ENCODE results near the gene STXBP5.

Gene STXBP5

GRCh38 chr6:147297663-147298316 is 93.6 kb downstream of the STXBP5 start:
- Histone ChIP-seq H3K9ac (ENCODE audit: low read length) (no peak overlapping the region), H2BK5ac (ENCODE audit: low read length) (no peak overlapping the region), H2BK120ac (ENCODE audit: low read depth, low read length) (no peak overlapping the region), H3K23ac (ENCODE audit: low read length) (no peak overlapping the region), H3K79me2 (ENCODE audit: control insufficient read depth, insufficient read depth, low read length) (no peaks in the 10 kb centered on the region), H2AK5ac (ENCODE audit: low read length) (no peak overlapping the region), H2BK15ac (replicated peaks; ENCODE audit: low read depth) (no peak overlapping the region), H3K4me3 (ENCODE audit: low read length) (no peak overlapping the region), H3K4me2 (ENCODE audit: low read length) (no peak overlapping the region), H3K79me1 (ENCODE audit: low read length) (no peaks in the 10 kb centered on the region), H4K8ac (ENCODE audit: low read depth, low read length) (no peak overlapping the region), H4K5ac (ENCODE audit: low read length) (no peak overlapping the region), H3K4ac (ENCODE audit: low read depth, low read length) (no peak overlapping the region), H3K27me3 (ENCODE audit: insufficient read depth, low read length, poor library complexity) (no peaks in the 10 kb centered on the region), H3K4me1 (ENCODE audit: control insufficient read depth, low read depth, low read length) (no peaks in the 10 kb centered on the region), H3K36me3 (ENCODE audit: control insufficient read depth, insufficient read depth, low read length) (no peaks in the 10 kb centered on the region), H3K27ac (ENCODE audit: low read depth, low read length) (no peak overlapping the region), H3K18ac (ENCODE audit: low read length) (no peak overlapping the region), H3K56ac (ENCODE audit: low read length) (no peak overlapping the region)
- no peak for DNase-seq
- whole genome bisulfite sequencing (ENCODE audit: extremely low coverage, insufficient coverage, low lambda C conversion rate): no CpG with 5 or more reads among the region's 3 CpGs

GRCh38 chr6:147298461-147298860 is 94.2 kb downstream of the STXBP5 start:
- H3K4me2 ChIP-seq (ENCODE audit: low read length): no peak overlapping the region
- H3K4me1 ChIP-seq (ENCODE audit: control insufficient read depth, low read depth, low read length): no peaks in the 10 kb centered on the region
- no CpG with 5 or more reads among the region's 2 CpGs for whole genome bisulfite sequencing (ENCODE audit: extremely low coverage, insufficient coverage, low lambda C conversion rate)
- H4K5ac ChIP-seq (ENCODE audit: low read length): no peak overlapping the region
- no peaks in the 10 kb centered on the region for H3K79me2 ChIP-seq (ENCODE audit: control insufficient read depth, insufficient read depth, low read length)
- H3K18ac ChIP-seq (ENCODE audit: low read length): no peak overlapping the region
- H3K27me3 ChIP-seq (ENCODE audit: insufficient read depth, low read length, poor library complexity): no peaks in the 10 kb centered on the region
- H2BK120ac ChIP-seq (ENCODE audit: low read depth, low read length): no peak overlapping the region
- DNase-seq: no peak
- no peak overlapping the region for H3K23ac ChIP-seq (ENCODE audit: low read length)
- H2BK5ac ChIP-seq (ENCODE audit: low read length): no peak overlapping the region
- H3K9ac ChIP-seq (ENCODE audit: low read length): no peak overlapping the region
- H3K4me3 ChIP-seq (ENCODE audit: low read length): no peak overlapping the region
- no peak overlapping the region for H4K8ac ChIP-seq (ENCODE audit: low read depth, low read length)
- H3K4ac ChIP-seq (ENCODE audit: low read depth, low read length): no peak overlapping the region
- no peaks in the 10 kb centered on the region for H3K36me3 ChIP-seq (ENCODE audit: control insufficient read depth, insufficient read depth, low read length)
- no peaks in the 10 kb centered on the region for H3K79me1 ChIP-seq (ENCODE audit: low read length)
- no peak overlapping the region for H3K56ac ChIP-seq (ENCODE audit: low read length)
- no peak overlapping the region for H3K27ac ChIP-seq (ENCODE audit: low read depth, low read length)
- no peak overlapping the region for H2BK15ac ChIP-seq (replicated peaks; ENCODE audit: low read depth)
- H2AK5ac ChIP-seq (ENCODE audit: low read length): no peak overlapping the region

GRCh38 chr6:147299035-147299434 is 94.8 kb downstream of the STXBP5 start:
- no peak overlapping the region for H3K9ac ChIP-seq (ENCODE audit: low read length)
- no peak overlapping the region for H3K56ac ChIP-seq (ENCODE audit: low read length)
- H3K23ac ChIP-seq (ENCODE audit: low read length): no peak overlapping the region
- no peak overlapping the region for H2BK5ac ChIP-seq (ENCODE audit: low read length)
- no peak overlapping the region for H4K5ac ChIP-seq (ENCODE audit: low read length)
- no peak overlapping the region for H3K4me3 ChIP-seq (ENCODE audit: low read length)
- no peak overlapping the region for H3K4ac ChIP-seq (ENCODE audit: low read depth, low read length)
- H3K4me1 ChIP-seq (ENCODE audit: control insufficient read depth, low read depth, low read length): no peaks in the 10 kb centered on the region
- no peaks in the 10 kb centered on the region for H3K27me3 ChIP-seq (ENCODE audit: insufficient read depth, low read length, poor library complexity)
- no peak overlapping the region for H2BK15ac ChIP-seq (replicated peaks; ENCODE audit: low read depth)
- no peak for DNase-seq
- H2AK5ac ChIP-seq (ENCODE audit: low read length): no peak overlapping the region
- H3K27ac ChIP-seq (ENCODE audit: low read depth, low read length): no peak overlapping the region
- H3K36me3 ChIP-seq (ENCODE audit: control insufficient read depth, insufficient read depth, low read length): no peaks in the 10 kb centered on the region
- no peak overlapping the region for H3K18ac ChIP-seq (ENCODE audit: low read length)
- H3K79me2 ChIP-seq (ENCODE audit: control insufficient read depth, insufficient read depth, low read length): no peaks in the 10 kb centered on the region
- H3K79me1 ChIP-seq (ENCODE audit: low read length): no peaks in the 10 kb centered on the region
- no peak overlapping the region for H2BK120ac ChIP-seq (ENCODE audit: low read depth, low read length)
- no CpG with 5 or more reads among the region's 3 CpGs for WGBS (ENCODE audit: extremely low coverage, insufficient coverage, low lambda C conversion rate)
- no peak overlapping the region for H3K4me2 ChIP-seq (ENCODE audit: low read length)
- H4K8ac ChIP-seq (ENCODE audit: low read depth, low read length): no peak overlapping the region

- Histone ChIP-seq H3K56ac (ENCODE audit: low read length) (no peak overlapping the region), H4K8ac (ENCODE audit: low read depth, low read length) (no peak overlapping the region), H2BK120ac (ENCODE audit: low read depth, low read length) (no peak overlapping the region), H3K23ac (ENCODE audit: low read length) (no peak overlapping the region), H3K18ac (ENCODE audit: low read length) (no peak overlapping the region), H2BK5ac (ENCODE audit: low read length) (no peak overlapping the region), H3K36me3 (ENCODE audit: control insufficient read depth, insufficient read depth, low read length) (no peaks in the 10 kb centered on the region), H3K4me2 (ENCODE audit: low read length) (no peak overlapping the region), H3K9ac (ENCODE audit: low read length) (no peak overlapping the region), H3K4me1 (ENCODE audit: control insufficient read depth, low read depth, low read length) (no peaks in the 10 kb centered on the region), H3K27ac (ENCODE audit: low read depth, low read length) (no peak overlapping the region), H2BK15ac (replicated peaks; ENCODE audit: low read depth) (no peak overlapping the region), H3K4ac (ENCODE audit: low read depth, low read length) (no peak overlapping the region), H2AK5ac (ENCODE audit: low read length) (no peak overlapping the region), H3K4me3 (ENCODE audit: low read length) (no peak overlapping the region), H3K79me2 (ENCODE audit: control insufficient read depth, insufficient read depth, low read length) (no peaks in the 10 kb centered on the region), H3K79me1 (ENCODE audit: low read length) (no peaks in the 10 kb centered on the region), H3K27me3 (ENCODE audit: insufficient read depth, low read length, poor library complexity) (no peaks in the 10 kb centered on the region), H4K5ac (ENCODE audit: low read length) (no peak overlapping the region)
- DNase-seq: no peak
- no CpG with 5 or more reads among the region's 1 CpG for WGBS (ENCODE audit: extremely low coverage, insufficient coverage, low lambda C conversion rate)
Measured at GRCh38 chr6:147301070-147301469, 96.9 kb downstream of the STXBP5 start.

GRCh38 chr6:147304016-147304415 is 99.8 kb downstream of the STXBP5 start:
- Histone ChIP-seq H3K27me3 (ENCODE audit: insufficient read depth, low read length, poor library complexity) (no peaks in the 10 kb centered on the region), H2AK5ac (ENCODE audit: low read length) (no peak overlapping the region), H3K79me2 (ENCODE audit: control insufficient read depth, insufficient read depth, low read length) (no peaks in the 10 kb centered on the region), H3K56ac (ENCODE audit: low read length) (no peak overlapping the region), H4K5ac (ENCODE audit: low read length) (no peak overlapping the region), H3K18ac (ENCODE audit: low read length) (no peak overlapping the region), H3K27ac (ENCODE audit: low read depth, low read length) (no peak overlapping the region), H3K4me3 (ENCODE audit: low read length) (no peak overlapping the region), H2BK5ac (ENCODE audit: low read length) (no peak overlapping the region), H3K4ac (ENCODE audit: low read depth, low read length) (no peak overlapping the region), H4K8ac (ENCODE audit: low read depth, low read length) (no peak overlapping the region), H3K23ac (ENCODE audit: low read length) (no peak overlapping the region), H3K4me2 (ENCODE audit: low read length) (no peak overlapping the region), H3K9ac (ENCODE audit: low read length) (no peak overlapping the region), H2BK15ac (replicated peaks; ENCODE audit: low read depth) (no peak overlapping the region), H2BK120ac (ENCODE audit: low read depth, low read length) (no peak overlapping the region), H3K36me3 (ENCODE audit: control insufficient read depth, insufficient read depth, low read length) (no peaks in the 10 kb centered on the region), H3K79me1 (ENCODE audit: low read length) (no peaks in the 10 kb centered on the region), H3K4me1 (ENCODE audit: control insufficient read depth, low read depth, low read length) (no peaks in the 10 kb centered on the region)
- no CpG with 5 or more reads among the region's 4 CpGs for WGBS (ENCODE audit: extremely low coverage, insufficient coverage, low lambda C conversion rate)
- peak; percentile 37 for DNase-seq

- no CpG with 5 or more reads among the region's 3 CpGs for WGBS (ENCODE audit: extremely low coverage, insufficient coverage, low lambda C conversion rate)
Measured at GRCh38 chr6:147310521-147310920, 106.3 kb downstream of the STXBP5 start.

More at GRCh38 chr6:147310521-147310920, 106.3 kb downstream of the STXBP5 start:
- H3K23ac ChIP-seq (ENCODE audit: low read length): no peak overlapping the region
- H3K4me2 ChIP-seq (ENCODE audit: low read length): no peak overlapping the region
- H3K56ac ChIP-seq (ENCODE audit: low read length): no peak overlapping the region
- H3K27ac ChIP-seq (ENCODE audit: low read depth, low read length): no peak overlapping the region
- no peak overlapping the region for H3K18ac ChIP-seq (ENCODE audit: low read length)
- no peaks in the 10 kb centered on the region for H3K4me1 ChIP-seq (ENCODE audit: control insufficient read depth, low read depth, low read length)
- no peaks in the 10 kb centered on the region for H3K79me1 ChIP-seq (ENCODE audit: low read length)
- no peaks in the 10 kb centered on the region for H3K36me3 ChIP-seq (ENCODE audit: control insufficient read depth, insufficient read depth, low read length)
- no peak overlapping the region for H4K8ac ChIP-seq (ENCODE audit: low read depth, low read length)
- no peak overlapping the region for H3K4me3 ChIP-seq (ENCODE audit: low read length)
- H2BK15ac ChIP-seq (replicated peaks; ENCODE audit: low read depth): no peak overlapping the region
- H4K5ac ChIP-seq (ENCODE audit: low read length): no peak overlapping the region
- H3K27me3 ChIP-seq (ENCODE audit: insufficient read depth, low read length, poor library complexity): no peaks in the 10 kb centered on the region
- no peak overlapping the region for H3K9ac ChIP-seq (ENCODE audit: low read length)
- no peak overlapping the region for H2AK5ac ChIP-seq (ENCODE audit: low read length)
- DNase-seq: no peak
- no peak overlapping the region for H3K4ac ChIP-seq (ENCODE audit: low read depth, low read length)
- H3K79me2 ChIP-seq (ENCODE audit: control insufficient read depth, insufficient read depth, low read length): no peaks in the 10 kb centered on the region
- H2BK120ac ChIP-seq (ENCODE audit: low read depth, low read length): no peak overlapping the region
- no peak overlapping the region for H2BK5ac ChIP-seq (ENCODE audit: low read length)

Data from mesendoderm (in vitro differentiated cells).